H9 (cell line): ENCODE data around the gene PCDHA12. TPM values are rescaled to one million over a fixed set of nuclear protein-coding genes. Genes with fewer than 3 reads are reported as not detected.
"Not testable (repeated sequence)": the region's sequence is repeated elsewhere in the genome, so short reads cannot be mapped to it uniquely, and the experiment has no call there.

Experiments used
- DNase-seq: peaks from one replicate; pipeline ENCODE4 v3.0.0-alpha.2; 2017
- H2AFZ ChIP-seq: one replicate; pipeline ENCODE4 v1.6.1; 2013; ENCODE audit warnings: mild to moderate bottlenecking, low read length, control low read depth, moderate library complexity
- H2AK5ac ChIP-seq: 2 replicates; pipeline ENCODE4 v1.6.1; 2013; ENCODE audit warnings: low read length, control low read depth, mixed read lengths; ENCODE audit not compliant: insufficient read length
- H2BK120ac ChIP-seq: one replicate; pipeline ENCODE4 v1.6.1; 2013; ENCODE audit warnings: low read depth, mild to moderate bottlenecking, low read length, control low read depth, inconsistent platforms; ENCODE audit not compliant: poor library complexity, severe bottlenecking
- H2BK12ac ChIP-seq: 2 replicates; pipeline ENCODE4 v1.6.1; 2013; ENCODE audit warnings: low read length, control low read depth, mixed read lengths, low read depth; ENCODE audit not compliant: insufficient read length
- H2BK15ac ChIP-seq: 2 replicates; pipeline ENCODE4 v1.6.1; 2013; ENCODE audit warnings: low read depth, low read length, control low read depth
- H2BK20ac ChIP-seq: one replicate; pipeline ENCODE4 v1.6.1; 2013; ENCODE audit warnings: low read depth, mild to moderate bottlenecking, low read length, control low read depth, inconsistent platforms; ENCODE audit not compliant: poor library complexity, severe bottlenecking
- H2BK5ac ChIP-seq: 2 replicates; pipeline ENCODE4 v1.6.1; 2013; ENCODE audit warnings: low read length, control low read depth, mixed read lengths; ENCODE audit not compliant: insufficient read length
- H3K14ac ChIP-seq: 2 replicates; pipeline ENCODE4 v1.6.1; 2013; ENCODE audit warnings: low read length, control low read depth; ENCODE audit not compliant: insufficient read depth
- H3K18ac ChIP-seq: 2 replicates; pipeline ENCODE4 v1.6.1; 2013; ENCODE audit warnings: low read depth, mild to moderate bottlenecking, mixed read lengths, low read length, control low read depth; ENCODE audit not compliant: insufficient read length
- H3K23ac ChIP-seq: 2 replicates; pipeline ENCODE4 v1.6.1; 2013; ENCODE audit warnings: low read length, control low read depth, mixed read lengths, low read depth; ENCODE audit not compliant: insufficient read length
- H3K23me2 ChIP-seq: 2 replicates; pipeline ENCODE4 v1.6.1; 2013; ENCODE audit warnings: low read depth, mild to moderate bottlenecking, mixed read lengths, low read length, control low read depth; ENCODE audit not compliant: insufficient read length, poor library complexity, severe bottlenecking
- H3K27ac ChIP-seq: 2 replicates; pipeline ENCODE4 v1.5.1; 2013; ENCODE audit warnings: low read length, control low read depth, mixed read lengths, low read depth; ENCODE audit not compliant: insufficient read length
- H3K27me3 ChIP-seq: 2 replicates; pipeline ENCODE4 v1.6.1; 2013; ENCODE audit warnings: low read length, control low read depth, inconsistent platforms; ENCODE audit not compliant: insufficient read depth
- H3K4ac ChIP-seq: 2 replicates; pipeline ENCODE4 v1.6.1; 2013; ENCODE audit warnings: low read depth, mild to moderate bottlenecking, control low read depth, inconsistent platforms, low read length, moderate library complexity
- H3K4me1 ChIP-seq: 2 replicates; pipeline ENCODE4 v1.6.1; 2013; ENCODE audit warnings: low read length, control low read depth, inconsistent platforms; ENCODE audit not compliant: insufficient read depth
- H3K4me2 ChIP-seq: 2 replicates; pipeline ENCODE4 v1.6.1; 2013; ENCODE audit warnings: low read length, control low read depth, mixed read lengths; ENCODE audit not compliant: insufficient read length, insufficient read depth
- H3K56ac ChIP-seq: 2 replicates; pipeline ENCODE4 v1.6.1; 2013; ENCODE audit warnings: low read depth, mild to moderate bottlenecking, mixed read lengths, low read length, control low read depth; ENCODE audit not compliant: insufficient read length
- H3K79me1 ChIP-seq: 2 replicates; pipeline ENCODE4 v1.6.1; 2013; ENCODE audit warnings: low read depth, mild to moderate bottlenecking, moderate library complexity, low read length, control low read depth, inconsistent platforms; ENCODE audit not compliant: insufficient read depth, poor library complexity, severe bottlenecking
- H3K79me2 ChIP-seq: 2 replicates; pipeline ENCODE4 v1.6.1; 2013; ENCODE audit warnings: low read length, control low read depth, inconsistent platforms; ENCODE audit not compliant: insufficient read depth
- H3K9ac ChIP-seq: 2 replicates; pipeline ENCODE4 v1.6.1; 2013; ENCODE audit warnings: low read length, control low read depth, mixed read lengths; ENCODE audit not compliant: insufficient read length; ENCODE audit errors: extremely low read depth
- H3K9me3 ChIP-seq: one replicate; pipeline ENCODE4 v1.6.1; 2013; ENCODE audit warnings: low read depth, low read length, inconsistent platforms; ENCODE audit not compliant: control insufficient read depth
- H3T11ph ChIP-seq: one replicate; pipeline ENCODE4 v1.6.1; 2013; ENCODE audit warnings: mild to moderate bottlenecking, low read length, control low read depth, inconsistent platforms
- H4K20me1 ChIP-seq: one replicate; pipeline ENCODE4 v1.6.1; 2013; ENCODE audit not compliant: control insufficient read depth, insufficient read length, insufficient read depth
- H4K5ac ChIP-seq: 2 replicates; pipeline ENCODE4 v1.6.1; 2013; ENCODE audit warnings: low read depth, mild to moderate bottlenecking, mixed read lengths, low read length, control low read depth; ENCODE audit not compliant: insufficient read length
- H4K8ac ChIP-seq: replicated peaks from 2 replicates; pipeline ENCODE4 v1.6.1; 2013; ENCODE audit warnings: low read length, control low read depth, mixed read lengths, low read depth; ENCODE audit not compliant: insufficient read length
- H4K91ac ChIP-seq: 2 replicates; pipeline ENCODE4 v1.6.1; 2013; ENCODE audit warnings: low read depth, mild to moderate bottlenecking, moderate library complexity, mixed read lengths, low read length, control low read depth; ENCODE audit not compliant: insufficient read length
- H3K27ac Mint-ChIP-seq, 3 experiments: 2 replicates in 2 of 3; 3 replicates in 1 of 3; pipeline ENCODE4 v1.8.0; 2020 to 2021; ENCODE audit warnings: mixed read lengths in 3 of 3, mild to moderate bottlenecking in 1 of 3, moderate library complexity in 1 of 3
- H3K27me3 Mint-ChIP-seq: 2 replicates; pipeline ENCODE4 v1.8.0; 2021; ENCODE audit warnings: low read depth, mild to moderate bottlenecking, moderate library complexity, mixed read lengths
- H3K36me3 Mint-ChIP-seq, 3 experiments: 2 replicates in 2 of 3; 3 replicates in 1 of 3; pipeline ENCODE4 v1.8.0; 2020 to 2021; ENCODE audit warnings: low read depth in 3 of 3, mixed read lengths in 3 of 3; ENCODE audit not compliant: insufficient read depth in 1 of 3
- H3K4me1 Mint-ChIP-seq, 2 experiments: 2 replicates each; pipeline ENCODE4 v1.8.0; 2020; ENCODE audit warnings: mixed read lengths in 2 of 2
- H3K4me3 Mint-ChIP-seq, 2 experiments: 2 replicates in 1 of 2; 3 replicates in 1 of 2; pipeline ENCODE4 v1.8.0; 2020 to 2021; ENCODE audit warnings: mild to moderate bottlenecking in 2 of 2, mixed read lengths in 2 of 2, moderate library complexity in 1 of 2
- H3K9me3 Mint-ChIP-seq, 2 experiments: 2 replicates in 1 of 2; 3 replicates in 1 of 2; pipeline ENCODE4 v1.8.0; 2020; ENCODE audit warnings: mild to moderate bottlenecking in 2 of 2, mixed read lengths in 2 of 2, moderate library complexity in 1 of 2
- WGBS: extraction: QIAGEN DNeasy Blood & Tissue Kit; methylation state at CpG from one replicate; pipeline ENCODE4 v1.1.7; 2013; ENCODE audit warnings: missing lambda C conversion rate, low lambda C conversion rate, mixed read lengths; ENCODE audit not compliant: insufficient read length; ENCODE audit errors: extremely low coverage; 5-methylcytosine and 5-hydroxymethylcytosine counted together
- total RNA-seq: library from RNA; stranded (reverse); gene quantifications from 2 replicates; pipeline ENCODE4 v1.2.1, GENCODE V29; 2021

PCDHA12 gene
- total RNA-seq, 1 experiment from 2014 or later: 7.2 TPM

DNA sequence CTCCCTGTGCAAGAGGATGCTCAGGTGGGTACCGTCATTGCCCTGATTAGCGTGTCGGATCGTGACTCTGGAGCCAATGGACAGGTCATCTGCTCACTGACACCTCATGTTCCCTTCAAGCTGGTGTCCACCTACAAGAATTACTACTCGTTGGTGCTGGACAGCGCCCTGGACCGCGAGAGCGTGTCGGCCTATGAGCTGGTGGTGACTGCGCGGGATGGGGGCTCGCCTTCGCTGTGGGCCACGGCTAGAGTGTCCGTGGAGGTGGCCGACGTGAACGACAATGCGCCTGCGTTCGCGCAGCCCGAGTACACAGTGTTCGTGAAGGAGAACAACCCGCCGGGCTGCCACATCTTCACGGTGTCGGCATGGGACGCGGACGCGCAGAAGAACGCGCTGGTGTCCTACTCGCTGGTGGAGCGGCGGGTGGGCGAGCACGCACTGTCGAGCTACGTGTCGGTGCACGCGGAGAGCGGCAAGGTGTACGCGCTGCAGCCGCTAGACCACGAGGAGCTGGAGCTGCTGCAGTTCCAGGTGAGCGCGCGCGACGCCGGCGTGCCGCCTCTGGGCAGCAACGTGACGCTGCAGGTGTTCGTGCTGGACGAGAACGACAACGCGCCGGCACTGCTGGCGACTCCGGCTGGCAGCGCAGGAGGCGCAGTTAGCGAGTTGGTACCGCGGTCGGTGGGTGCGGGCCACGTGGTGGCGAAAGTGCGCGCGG is 1.6 kb downstream of the PCDHA12 start:
- not testable (repeated sequence) for H3K27me3 Mint-ChIP-seq, H3K4me1 ChIP-seq, H4K8ac ChIP-seq, H3K56ac ChIP-seq, H2AK5ac ChIP-seq, H3K4ac ChIP-seq, H4K91ac ChIP-seq, H3K27ac ChIP-seq, H4K5ac ChIP-seq, H4K20me1 ChIP-seq, H2BK5ac ChIP-seq, H3K23ac ChIP-seq, H2BK15ac ChIP-seq, H3K79me1 ChIP-seq, H3K9me3 ChIP-seq, H2BK12ac ChIP-seq, H3K23me2 ChIP-seq, H3T11ph ChIP-seq, H2AFZ ChIP-seq, H2BK120ac ChIP-seq, H3K14ac ChIP-seq, H3K18ac ChIP-seq, DNase-seq, H3K79me2 ChIP-seq, H3K27me3 ChIP-seq, H3K4me2 ChIP-seq, H2BK20ac ChIP-seq, H3K9me3 Mint-ChIP-seq, H3K27ac Mint-ChIP-seq, H3K9ac ChIP-seq
- Mint-ChIP-seq H3K4me3 (peak overlapping the region; percentile 94 to 95; a peak in 4 of 5 replicates), H3K4me1 (peaks cover 10 to 14% of the 10 kb centered on the region in 2 experiments; a peak in 2 of 4 replicates), H3K36me3 (peaks cover 13 to 27% (median 27%) of the 10 kb centered on the region in 3 experiments; a peak in 6 of 7 replicates)
- no CpG with 5 or more reads among the region's 80 CpGs for WGBS
